ENCODE data around the gene TBX10.

The TBX10 gene

DNA sequence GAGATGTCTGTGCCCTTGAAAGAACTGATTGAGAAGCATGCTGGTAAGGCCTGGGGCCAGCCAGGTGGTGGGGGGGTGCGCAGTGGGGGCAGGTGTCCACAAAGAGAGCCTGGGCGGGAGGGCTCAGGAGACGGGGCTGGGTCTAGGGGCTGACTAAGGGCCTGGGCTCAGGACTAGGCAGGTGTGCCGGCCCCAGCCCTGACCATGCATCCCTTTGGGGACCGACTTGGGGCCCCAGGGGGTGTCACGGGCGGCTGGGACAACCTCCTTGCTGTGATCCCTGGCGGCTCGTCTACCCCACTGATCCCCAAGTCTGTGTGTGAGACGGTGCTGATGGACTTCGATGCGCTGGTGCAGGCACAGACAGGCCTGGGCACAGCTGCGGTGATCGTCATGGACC, 28.4 kb downstream of the TBX10 start:
- Histone ChIP-seq H3K36me3 (peaks cover 34% of the 10 kb centered on the region), H3K4me1 (no peaks in the 10 kb centered on the region; the same call in 1 of the 2 replicates), H3K4me3 (ENCODE audit: low read depth, low read length) (no peak overlapping the region), H3K9me3 (no peaks in the 10 kb centered on the region), H3K27me3 (no peaks in the 10 kb centered on the region)
- DNase-seq, result no peak
- TF ChIP-seq, protein P1, sequence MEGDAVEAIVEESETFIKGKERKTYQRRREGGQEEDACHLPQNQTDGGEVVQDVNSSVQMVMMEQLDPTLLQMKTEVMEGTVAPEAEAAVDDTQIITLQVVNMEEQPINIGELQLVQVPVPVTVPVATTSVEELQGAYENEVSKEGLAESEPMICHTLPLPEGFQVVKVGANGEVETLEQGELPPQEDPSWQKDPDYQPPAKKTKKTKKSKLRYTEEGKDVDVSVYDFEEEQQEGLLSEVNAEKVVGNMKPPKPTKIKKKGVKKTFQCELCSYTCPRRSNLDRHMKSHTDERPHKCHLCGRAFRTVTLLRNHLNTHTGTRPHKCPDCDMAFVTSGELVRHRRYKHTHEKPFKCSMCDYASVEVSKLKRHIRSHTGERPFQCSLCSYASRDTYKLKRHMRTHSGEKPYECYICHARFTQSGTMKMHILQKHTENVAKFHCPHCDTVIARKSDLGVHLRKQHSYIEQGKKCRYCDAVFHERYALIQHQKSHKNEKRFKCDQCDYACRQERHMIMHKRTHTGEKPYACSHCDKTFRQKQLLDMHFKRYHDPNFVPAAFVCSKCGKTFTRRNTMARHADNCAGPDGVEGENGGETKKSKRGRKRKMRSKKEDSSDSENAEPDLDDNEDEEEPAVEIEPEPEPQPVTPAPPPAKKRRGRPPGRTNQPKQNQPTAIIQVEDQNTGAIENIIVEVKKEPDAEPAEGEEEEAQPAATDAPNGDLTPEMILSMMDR (IDR thresholded peaks at IDR 0.05; ENCODE audit: low read depth, low read length), result no peak

DNA sequence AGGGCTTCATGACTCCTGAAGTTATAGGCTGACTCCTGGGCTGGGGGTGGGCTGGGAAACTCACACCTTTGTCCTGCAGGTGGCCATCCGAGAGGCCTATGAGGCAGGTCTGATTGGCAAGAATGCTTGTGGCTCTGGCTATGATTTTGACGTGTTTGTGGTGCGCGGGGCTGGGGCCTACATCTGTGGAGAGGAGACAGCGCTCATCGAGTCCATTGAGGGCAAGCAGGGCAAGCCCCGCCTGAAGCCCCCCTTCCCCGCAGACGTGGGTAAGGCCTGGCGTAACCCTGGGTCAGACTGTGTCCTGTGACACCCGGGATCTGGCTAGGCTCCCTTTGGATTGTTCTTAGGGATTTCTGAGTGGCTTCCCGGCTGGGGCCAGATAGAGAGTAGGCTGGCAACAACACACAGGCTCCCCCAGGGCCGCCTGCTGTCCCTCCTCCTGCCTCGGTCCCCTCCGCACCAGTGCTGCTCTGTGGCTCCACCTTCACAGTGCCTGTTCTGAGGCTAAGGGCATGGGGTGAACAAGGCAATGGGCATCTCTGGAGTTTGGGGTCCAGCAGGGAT, 29.2 kb downstream of the TBX10 start:
- DNase-seq, result no peak
- Histone ChIP-seq H3K4me3 (ENCODE audit: low read depth, low read length) (no peak overlapping the region), H3K27me3 (no peaks in the 10 kb centered on the region), H3K4me1 (no peaks in the 10 kb centered on the region; the same call in 1 of the 2 replicates), H3K9me3 (no peaks in the 10 kb centered on the region), H3K36me3 (peaks cover 34% of the 10 kb centered on the region)
- TF ChIP-seq, protein P1 (IDR thresholded peaks at IDR 0.05; ENCODE audit: low read depth, low read length), result no peak

DNA sequence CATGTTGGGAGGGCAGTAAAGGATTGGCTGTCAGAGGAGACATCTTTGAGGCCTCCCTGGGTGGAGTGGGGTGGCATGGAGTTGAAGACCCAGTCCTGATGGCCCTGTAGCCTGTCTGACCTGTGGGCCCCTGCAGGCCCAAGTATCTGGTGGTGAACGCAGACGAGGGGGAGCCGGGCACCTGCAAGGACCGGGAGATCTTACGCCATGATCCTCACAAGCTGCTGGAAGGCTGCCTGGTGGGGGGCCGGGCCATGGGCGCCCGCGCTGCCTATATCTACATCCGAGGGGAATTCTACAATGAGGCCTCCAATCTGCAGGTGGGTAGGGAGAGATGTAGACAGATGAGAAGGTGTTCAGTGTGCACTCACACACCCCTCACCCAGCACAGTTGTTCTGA, 30.2 kb downstream of the TBX10 start:
- no peak for DNase-seq
- Histone ChIP-seq H3K36me3 (peaks cover 34% of the 10 kb centered on the region), H3K4me3 (ENCODE audit: low read depth, low read length) (no peak overlapping the region), H3K27me3 (no peaks in the 10 kb centered on the region), H3K4me1 (no peaks in the 10 kb centered on the region; the same call in 1 of the 2 replicates), H3K9me3 (no peaks in the 10 kb centered on the region)
- TF ChIP-seq, protein P1 (IDR thresholded peaks at IDR 0.05; ENCODE audit: low read depth, low read length), result no peak

DNA sequence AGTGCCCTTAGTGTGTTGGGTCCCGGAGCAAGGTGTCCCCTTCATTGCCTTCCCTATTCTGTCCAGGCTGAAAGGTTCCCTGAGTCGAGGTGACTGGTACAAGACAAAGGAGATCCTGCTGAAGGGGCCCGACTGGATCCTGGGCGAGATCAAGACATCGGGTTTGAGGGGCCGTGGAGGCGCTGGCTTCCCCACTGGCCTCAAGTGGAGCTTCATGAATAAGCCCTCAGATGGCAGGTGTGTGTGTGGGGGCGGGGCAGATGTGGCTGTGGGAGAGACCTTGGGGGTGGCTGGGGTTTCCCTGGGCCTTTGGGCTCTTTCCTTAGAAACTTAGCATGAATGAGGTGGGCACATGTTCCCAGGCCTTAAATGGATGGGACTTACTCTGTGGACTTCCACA, 31.1 kb downstream of the TBX10 start:
- H3K4me3 ChIP-seq (ENCODE audit: low read depth, low read length), result no peak overlapping the region
- peaks cover 34% of the 10 kb centered on the region for H3K36me3 ChIP-seq
- TF ChIP-seq, protein P1 (IDR thresholded peaks at IDR 0.05; ENCODE audit: low read depth, low read length), result no peak

DNA sequence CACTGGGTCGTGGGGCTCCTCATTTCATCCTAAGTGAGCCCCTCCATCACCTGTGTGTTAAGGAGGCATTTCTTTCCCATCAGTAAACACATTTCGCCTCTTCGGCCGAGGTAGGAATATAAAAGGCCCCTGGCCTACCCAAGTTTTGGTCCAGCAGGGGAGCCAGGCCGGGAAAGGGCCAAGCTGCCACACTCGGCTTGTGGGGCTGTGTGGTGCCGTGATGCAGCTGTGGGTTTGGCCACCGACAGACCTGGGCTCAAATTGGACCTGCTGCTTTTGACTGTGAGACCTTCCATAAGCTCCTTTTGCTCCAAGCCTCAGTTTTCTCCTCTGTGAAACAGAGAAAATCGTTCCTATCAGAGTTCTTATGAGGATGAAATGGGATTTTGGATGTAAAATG, 32.1 kb downstream of the TBX10 start:
- TF ChIP-seq, protein P1 (IDR thresholded peaks at IDR 0.05; ENCODE audit: low read depth, low read length), result no peak
- no peak for DNase-seq
- peak overlapping the region; percentile 94 for H3K4me3 ChIP-seq (ENCODE audit: low read depth, low read length)

More for the DNA sequence above, 31.1 kb downstream of the TBX10 start:
- no peaks in the 10 kb centered on the region for H3K9me3 ChIP-seq
- no peak for DNase-seq
- H3K4me1 ChIP-seq, result no peaks in the 10 kb centered on the region; the same call in 1 of the 2 replicates
- no peaks in the 10 kb centered on the region for H3K27me3 ChIP-seq

GRCh38 chr11:67606492-67607295, 32.9 kb downstream of the TBX10 start, which contains the start of gene NDUFV1:
NDUFV1 (plus strand) TSS chr11:67606936; CDS start chr11:67607005, 69 bp downstream.
- Histone ChIP-seq H3K4me1 (no peaks in the 10 kb centered on the region; the same call in 1 of the 2 replicates), H3K27me3 (no peaks in the 10 kb centered on the region), H3K9me3 (no peaks in the 10 kb centered on the region), H3K4me3 (ENCODE audit: low read depth, low read length) (peak within 1 kb of the TSS; percentile 94), H3K36me3 (peaks cover 31% of the 10 kb centered on the region)
- DNase-seq, result peak; percentile 99
- TF ChIP-seq, protein P1 (IDR thresholded peaks at IDR 0.05; ENCODE audit: low read depth, low read length), result peak; percentile 42

More for the DNA sequence above, 32.1 kb downstream of the TBX10 start:
- H3K9me3 ChIP-seq, result no peaks in the 10 kb centered on the region
- peaks cover 34% of the 10 kb centered on the region for H3K36me3 ChIP-seq
- no peaks in the 10 kb centered on the region for H3K27me3 ChIP-seq
- H3K4me1 ChIP-seq, result no peaks in the 10 kb centered on the region; the same call in 1 of the 2 replicates

Measured in BE2C (cell line).